Uterus (tissue), 2 donors: ENCODE data around the gene TMCO1.

Source experiments
- POLR2A ChIP-seq, 2 donors: fragments of 450-650 bp; IDR thresholded peaks; one replicate each; pipeline ENCODE4 v1.6.1; 2016; ENCODE audit warnings: antibody characterized with exemption in 2 of 2, mild to moderate bottlenecking in 1 of 2, moderate library complexity in 1 of 2
- TF ChIP-seq, protein P1 (sequence below), 4 experiments: fragments of 200-600 bp in 2 of 4; fragments of 450-650 bp in 2 of 4; sonication (generic) in 2 of 4; IDR thresholded peaks; one replicate each; pipeline ENCODE4 v1.5.1; 2016 to 2019; ENCODE audit warnings: antibody characterized with exemption in 4 of 4, mild to moderate bottlenecking in 2 of 4, moderate library complexity in 1 of 4

DNA sequence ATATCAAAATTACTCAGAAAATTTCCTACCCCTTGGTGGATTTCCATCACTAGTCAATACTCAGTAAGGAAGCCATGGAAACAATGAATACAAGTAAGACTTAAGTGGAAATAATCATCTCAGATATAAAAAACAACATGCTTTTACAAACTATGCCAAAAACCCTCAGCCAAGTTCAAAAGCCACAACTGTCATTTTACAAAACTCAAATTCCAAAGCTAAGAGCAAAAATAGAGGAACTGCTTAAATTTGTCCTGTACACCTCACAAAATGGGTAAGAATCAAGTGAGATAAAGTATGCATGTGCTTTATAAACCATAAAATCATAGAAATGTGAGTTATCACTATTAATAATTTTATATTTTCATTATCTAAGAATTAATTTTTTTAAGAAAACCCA lies 9.6 kb downstream of the TMCO1 start:
- TF ChIP-seq, protein P1, sequence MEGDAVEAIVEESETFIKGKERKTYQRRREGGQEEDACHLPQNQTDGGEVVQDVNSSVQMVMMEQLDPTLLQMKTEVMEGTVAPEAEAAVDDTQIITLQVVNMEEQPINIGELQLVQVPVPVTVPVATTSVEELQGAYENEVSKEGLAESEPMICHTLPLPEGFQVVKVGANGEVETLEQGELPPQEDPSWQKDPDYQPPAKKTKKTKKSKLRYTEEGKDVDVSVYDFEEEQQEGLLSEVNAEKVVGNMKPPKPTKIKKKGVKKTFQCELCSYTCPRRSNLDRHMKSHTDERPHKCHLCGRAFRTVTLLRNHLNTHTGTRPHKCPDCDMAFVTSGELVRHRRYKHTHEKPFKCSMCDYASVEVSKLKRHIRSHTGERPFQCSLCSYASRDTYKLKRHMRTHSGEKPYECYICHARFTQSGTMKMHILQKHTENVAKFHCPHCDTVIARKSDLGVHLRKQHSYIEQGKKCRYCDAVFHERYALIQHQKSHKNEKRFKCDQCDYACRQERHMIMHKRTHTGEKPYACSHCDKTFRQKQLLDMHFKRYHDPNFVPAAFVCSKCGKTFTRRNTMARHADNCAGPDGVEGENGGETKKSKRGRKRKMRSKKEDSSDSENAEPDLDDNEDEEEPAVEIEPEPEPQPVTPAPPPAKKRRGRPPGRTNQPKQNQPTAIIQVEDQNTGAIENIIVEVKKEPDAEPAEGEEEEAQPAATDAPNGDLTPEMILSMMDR (IDR thresholded peaks at IDR 0.05): no peak
- TF ChIP-seq POLR2A (IDR thresholded peaks at IDR 0.05): no peak
